CD4-positive, CD25-positive, alpha-beta regulatory T cell (primary cell): Measurements from ENCODE around the gene NPC1L1. TPM values are rescaled to one million over a fixed set of nuclear protein-coding genes. Genes with fewer than 3 reads are reported as not detected.

Experiments used
- ATAC-seq, 2 donors: fragments of 150-1000 bp; cut with Tn5 transposase; one replicate each; pipeline ENCODE4 v1.10.0; 2021; ENCODE audit warnings: low read depth in 2 of 2, moderate number of reproducible peaks in 2 of 2, moderate library complexity in 1 of 2
- DNase-seq, 3 donors: peaks; one replicate each; pipeline versions ENCODE4 v3.0.0 to v3.0.0-alpha.2; 2012 to 2022; ENCODE audit warnings: mixed read lengths in 1 of 3
- H3K27ac ChIP-seq: one replicate; pipeline ENCODE4 v1.7.0; 2013; ENCODE audit warnings: mild to moderate bottlenecking, low read length; ENCODE audit not compliant: insufficient read depth, poor library complexity, severe bottlenecking
- H3K27me3 ChIP-seq: one replicate; pipeline ENCODE4 v1.7.0; 2013; ENCODE audit warnings: low read length; ENCODE audit not compliant: control insufficient read depth, insufficient read depth
- H3K36me3 ChIP-seq: one replicate; pipeline ENCODE4 v1.7.0; 2013; ENCODE audit warnings: mild to moderate bottlenecking, low read length, moderate library complexity; ENCODE audit not compliant: control insufficient read depth, insufficient read depth
- H3K4me1 ChIP-seq: 2 replicates; pipeline ENCODE4 v1.7.0; 2013; ENCODE audit warnings: mild to moderate bottlenecking, low read length; ENCODE audit not compliant: insufficient read depth, control insufficient read depth, poor library complexity, severe bottlenecking
- H3K4me3 ChIP-seq: one replicate; pipeline ENCODE4 v1.7.0; 2013; ENCODE audit warnings: low read depth, mild to moderate bottlenecking, low read length, moderate library complexity
- H3K9me3 ChIP-seq, 2 experiments: 1 replicate in 1 of 2; 2 replicates in 1 of 2; pipeline ENCODE4 v1.7.0; 2013; ENCODE audit warnings: low read length in 2 of 2, mild to moderate bottlenecking in 1 of 2, moderate library complexity in 1 of 2; ENCODE audit not compliant: control insufficient read depth in 2 of 2
- H3K27ac Mint-ChIP-seq, 3 donors: one replicate each; pipeline ENCODE4 v1.8.0; 2020 to 2022; ENCODE audit warnings: mild to moderate bottlenecking in 3 of 3, mixed read lengths in 3 of 3, moderate library complexity in 2 of 3
- H3K27me3 Mint-ChIP-seq: one replicate; pipeline ENCODE4 v1.8.0; 2022; ENCODE audit warnings: mild to moderate bottlenecking, mixed read lengths
- H3K36me3 Mint-ChIP-seq: one replicate; pipeline ENCODE4 v1.8.0; 2020; ENCODE audit warnings: mixed read lengths
- H3K4me1 Mint-ChIP-seq, 4 donors: one replicate each; pipeline ENCODE4 v1.8.0; 2020 to 2022; ENCODE audit warnings: mixed read lengths in 4 of 4, mild to moderate bottlenecking in 1 of 4
- H3K4me3 Mint-ChIP-seq, 4 donors: one replicate each; pipeline ENCODE4 v1.8.0; 2020 to 2022; ENCODE audit warnings: mild to moderate bottlenecking in 4 of 4, mixed read lengths in 4 of 4, moderate library complexity in 3 of 4
- H3K9me3 Mint-ChIP-seq, 7 donors: one replicate each; pipeline ENCODE4 v1.8.0; 2020 to 2022; ENCODE audit warnings: mixed read lengths in 7 of 7, mild to moderate bottlenecking in 3 of 7, moderate library complexity in 2 of 7
- polyA plus RNA-seq, 4 donors: library from polyadenylated mRNA; unstranded; fragments of 300-500 nt; fragmentation: Illumina TruSeq; gene quantifications; one replicate each; pipeline ENCODE4 v1.2.3, GENCODE V29; 2021
- total RNA-seq: library from RNA; stranded (reverse); gene quantifications from one replicate; pipeline ENCODE4 v1.2.3, GENCODE V29; 2022

The NPC1L1 gene
- total and polyA plus RNA-seq, 5 donors from 2014 or later, result 0.10 to 0.18 TPM; not detected in 3

GRCh38 chr7:44548893-44549292, 7.8 kb upstream of the NPC1L1 start:
- no peak overlapping the region for H3K4me3 Mint-ChIP-seq
- H3K4me1 ChIP-seq, result no peaks in the 10 kb centered on the region
- peaks cover 30% of the 10 kb centered on the region for H3K27me3 Mint-ChIP-seq
- no peaks in the 10 kb centered on the region for H3K9me3 ChIP-seq
- no peaks in the 10 kb centered on the region for H3K27me3 ChIP-seq
- no peaks in the 10 kb centered on the region for H3K36me3 Mint-ChIP-seq
- H3K4me3 ChIP-seq, result no peak overlapping the region
- peaks cover 0 to 6% (median 3%) of the 10 kb centered on the region in 4 donors for H3K4me1 Mint-ChIP-seq
- ATAC-seq (no peak), DNase-seq (no peak)
- H3K9me3 Mint-ChIP-seq, result no peaks in the 10 kb centered on the region
- no peak overlapping the region for H3K27ac Mint-ChIP-seq
- no peaks in the 10 kb centered on the region for H3K36me3 ChIP-seq
- no peak overlapping the region for H3K27ac ChIP-seq

GRCh38 chr7:44547536-44548231, 6.6 kb upstream of the NPC1L1 start:
- no peak overlapping the region for H3K4me3 ChIP-seq
- H3K4me3 Mint-ChIP-seq, result no peak overlapping the region

DNA sequence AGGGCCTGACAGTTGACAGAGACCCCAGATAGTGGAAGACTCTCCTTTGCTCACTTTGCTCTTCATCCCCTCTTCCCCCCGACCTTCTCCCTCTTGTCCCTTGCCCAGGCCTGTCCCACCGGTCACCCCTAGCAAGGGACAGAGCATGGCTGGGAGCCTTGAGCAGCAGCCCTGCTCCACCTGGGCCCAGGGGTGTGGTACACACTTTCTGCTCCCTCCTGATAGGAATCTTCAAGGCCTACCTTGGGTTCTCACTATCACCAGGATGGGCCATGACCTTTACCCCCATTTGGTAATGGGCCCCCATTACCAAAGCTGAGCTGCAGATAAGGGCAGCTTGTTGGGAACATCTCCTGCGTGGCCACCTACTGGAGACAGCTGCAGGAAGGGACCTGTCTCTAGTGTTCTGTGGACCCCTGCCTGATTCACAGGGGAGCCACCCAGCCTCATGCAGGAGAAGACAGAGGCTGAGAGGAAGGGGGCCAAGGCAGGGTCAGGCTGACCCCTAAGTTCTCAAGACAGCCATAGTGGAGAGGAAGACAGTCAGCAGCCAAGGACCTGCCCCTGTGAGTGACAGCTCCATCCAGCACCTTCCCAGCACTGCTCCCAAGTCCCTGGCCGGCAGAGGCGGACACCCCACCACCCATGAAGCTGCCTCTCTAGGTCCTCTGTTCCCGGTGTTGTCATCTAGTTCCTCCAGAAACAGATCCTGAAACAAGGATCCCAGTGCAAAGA, 913 bp upstream of the NPC1L1 start:
- Histone ChIP-seq H3K4me3 (no peak overlapping the region), H3K36me3 (no peaks in the 10 kb centered on the region), H3K27me3 (no peaks in the 10 kb centered on the region), H3K9me3 (no peaks in the 10 kb centered on the region), H3K4me1 (no peaks in the 10 kb centered on the region), H3K27ac (no peak overlapping the region)
- ATAC-seq (no peak), DNase-seq (no peak)
- H3K4me1 Mint-ChIP-seq, result peaks cover 0 to 2% (median 0%) of the 10 kb centered on the region in 4 donors
- no peak overlapping the region for H3K4me3 Mint-ChIP-seq
- no peak overlapping the region for H3K27ac Mint-ChIP-seq
- peaks cover 0 to 2% (median 0%) of the 10 kb centered on the region in 7 donors for H3K9me3 Mint-ChIP-seq
- peaks cover 15% of the 10 kb centered on the region for H3K27me3 Mint-ChIP-seq
- H3K36me3 Mint-ChIP-seq, result no peaks in the 10 kb centered on the region

More at GRCh38 chr7:44547536-44548231, 6.6 kb upstream of the NPC1L1 start:
- peak in 1 of 3 donors; percentile 7 for DNase-seq
- peaks cover 37% of the 10 kb centered on the region for H3K27me3 Mint-ChIP-seq
- no peak for ATAC-seq
- H3K27ac Mint-ChIP-seq, result no peak overlapping the region
- Histone ChIP-seq H3K9me3 (no peaks in the 10 kb centered on the region), H3K4me1 (no peaks in the 10 kb centered on the region), H3K36me3 (no peaks in the 10 kb centered on the region), H3K27me3 (no peaks in the 10 kb centered on the region), H3K27ac (no peak overlapping the region)
- no peaks in the 10 kb centered on the region for H3K9me3 Mint-ChIP-seq
- peaks cover 0 to 6% (median 3%) of the 10 kb centered on the region in 4 donors for H3K4me1 Mint-ChIP-seq
- H3K36me3 Mint-ChIP-seq, result no peaks in the 10 kb centered on the region

GRCh38 chr7:44540592-44541027, 520 bp downstream of the NPC1L1 start:
- Histone ChIP-seq H3K27me3 (no peaks in the 10 kb centered on the region), H3K4me1 (no peaks in the 10 kb centered on the region), H3K9me3 (no peaks in the 10 kb centered on the region), H3K36me3 (no peaks in the 10 kb centered on the region), H3K4me3 (no peak overlapping the region), H3K27ac (no peak overlapping the region)
- ATAC-seq (no peak), DNase-seq (no peak)
- H3K4me1 Mint-ChIP-seq, result no peaks in the 10 kb centered on the region
- peaks cover 14% of the 10 kb centered on the region for H3K27me3 Mint-ChIP-seq
- no peak overlapping the region for H3K4me3 Mint-ChIP-seq
- H3K27ac Mint-ChIP-seq, result no peak overlapping the region
- H3K9me3 Mint-ChIP-seq, result peaks cover 0 to 2% (median 0%) of the 10 kb centered on the region in 7 donors
- H3K36me3 Mint-ChIP-seq, result no peaks in the 10 kb centered on the region

DNA sequence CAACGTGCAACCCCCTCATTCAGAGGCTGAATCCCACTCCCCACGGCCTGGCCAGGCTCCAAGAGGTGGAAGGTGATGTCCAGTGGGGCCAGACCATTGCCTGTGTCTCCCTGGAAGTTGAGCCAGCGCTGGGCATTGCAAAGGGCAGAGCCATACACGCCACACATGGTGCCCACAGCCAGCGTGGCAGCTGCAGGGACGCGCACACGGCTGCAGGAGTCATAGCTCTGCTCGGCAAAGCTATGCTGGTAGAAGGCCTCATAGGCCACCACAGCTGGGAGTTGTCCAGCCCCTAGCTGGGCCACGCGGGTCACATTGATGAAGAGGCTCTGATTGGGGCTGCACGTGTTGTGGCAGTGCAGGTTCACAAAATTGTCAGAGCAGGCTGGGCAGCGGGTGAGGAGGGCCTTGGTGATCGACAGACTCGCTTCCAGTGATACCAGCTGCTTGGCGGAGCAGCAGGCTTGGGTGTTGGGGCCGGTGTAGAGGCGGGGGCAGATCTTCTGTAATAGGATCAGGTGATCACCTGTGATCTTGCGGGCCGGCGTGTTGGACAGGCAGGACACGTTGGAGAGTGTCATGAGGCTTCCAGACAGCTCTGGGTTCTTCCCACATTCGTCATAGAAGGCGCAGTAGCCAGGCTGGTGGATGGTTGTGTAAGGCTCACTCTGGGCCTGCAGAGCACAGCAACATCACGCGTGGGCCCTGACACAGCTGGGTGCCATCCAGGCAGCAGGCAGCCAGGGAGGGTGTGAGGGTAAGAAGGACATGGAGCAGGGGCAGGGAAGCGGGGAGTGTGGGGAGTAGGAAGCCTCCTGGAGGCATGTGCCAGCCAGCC, 1.2 kb downstream of the NPC1L1 start:
- Mint-ChIP-seq H3K27ac (peak overlapping the region in 1 of 3 donors; percentile 55), H3K27me3 (peaks cover 9% of the 10 kb centered on the region), H3K4me3 (no peak overlapping the region), H3K36me3 (no peaks in the 10 kb centered on the region), H3K4me1 (no peaks in the 10 kb centered on the region), H3K9me3 (peaks cover 0 to 2% (median 0%) of the 10 kb centered on the region in 7 donors)
- no peaks in the 10 kb centered on the region for H3K4me1 ChIP-seq
- H3K4me3 ChIP-seq, result no peak overlapping the region
- no peaks in the 10 kb centered on the region for H3K27me3 ChIP-seq
- ATAC-seq (no peak), DNase-seq (no peak)
- H3K9me3 ChIP-seq, result no peaks in the 10 kb centered on the region
- no peak overlapping the region for H3K27ac ChIP-seq
- H3K36me3 ChIP-seq, result no peaks in the 10 kb centered on the region

DNA sequence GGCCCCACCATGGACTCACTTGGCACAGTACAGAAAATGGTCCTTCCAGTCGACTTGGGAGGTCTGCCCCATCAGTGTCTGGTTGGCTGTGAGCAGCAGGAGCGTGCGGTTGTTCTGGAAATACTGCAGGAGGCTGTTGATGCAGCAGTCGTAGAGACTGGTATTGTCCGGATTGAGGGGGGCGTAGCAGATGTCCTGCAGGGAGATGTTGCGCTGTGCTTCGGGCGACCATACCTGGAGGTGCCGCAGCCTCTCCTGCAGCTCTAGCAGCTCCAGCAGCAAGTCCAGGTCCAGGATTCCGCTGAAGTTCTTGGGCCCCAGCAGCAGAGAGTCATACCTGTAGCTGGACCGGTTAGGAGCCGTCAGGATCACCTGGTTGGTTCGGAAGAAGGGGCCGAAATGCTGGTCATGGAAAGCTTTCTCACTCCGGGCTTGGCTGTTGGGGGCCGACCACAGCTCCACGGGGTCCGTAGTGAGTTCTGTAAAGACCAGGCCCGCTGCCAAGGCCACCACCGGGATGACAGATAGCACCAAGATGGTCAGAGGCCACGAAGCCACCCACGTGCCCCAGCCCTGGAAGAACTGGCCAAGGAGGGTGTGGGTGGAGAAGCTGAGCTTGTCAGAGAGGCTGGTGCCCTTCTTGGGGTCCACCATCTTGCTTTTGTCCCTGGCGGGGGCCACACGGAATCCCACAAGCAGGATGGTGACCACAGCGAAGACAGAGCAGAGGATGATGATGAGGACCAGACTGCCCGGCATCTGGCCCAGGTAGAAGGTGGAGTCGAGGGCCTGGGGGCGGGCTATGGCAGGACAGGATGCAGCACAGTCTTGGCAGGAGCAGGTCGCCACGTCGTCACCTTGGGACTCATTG, 2.1 kb downstream of the NPC1L1 start:
- H3K4me3 Mint-ChIP-seq, result no peak overlapping the region
- Histone ChIP-seq H3K4me3 (no peak overlapping the region), H3K9me3 (no peaks in the 10 kb centered on the region), H3K27me3 (no peaks in the 10 kb centered on the region), H3K36me3 (no peaks in the 10 kb centered on the region), H3K27ac (no peak overlapping the region), H3K4me1 (no peaks in the 10 kb centered on the region)
- peaks cover 0 to 2% (median 0%) of the 10 kb centered on the region in 7 donors for H3K9me3 Mint-ChIP-seq
- ATAC-seq (no peak), DNase-seq (no peak)
- H3K27me3 Mint-ChIP-seq, result peaks cover 8% of the 10 kb centered on the region
- H3K36me3 Mint-ChIP-seq, result no peaks in the 10 kb centered on the region
- H3K4me1 Mint-ChIP-seq, result no peaks in the 10 kb centered on the region
- no peak overlapping the region for H3K27ac Mint-ChIP-seq
